HG03045 (cell line): Measurements from ENCODE around the gene PTPN4.
"Not testable (repeated sequence)": the region's sequence is repeated elsewhere in the genome, so short reads cannot be mapped to it uniquely, and the experiment has no call there.

Experiments
- ATAC-seq: cut with Tn5 transposase; IDR thresholded peaks from one replicate; pipeline ENCODE4 v1.9.1; 2021; ENCODE audit warnings: mild to moderate bottlenecking, moderate library complexity; ENCODE audit not compliant: unreplicated experiment

Gene PTPN4

DNA sequence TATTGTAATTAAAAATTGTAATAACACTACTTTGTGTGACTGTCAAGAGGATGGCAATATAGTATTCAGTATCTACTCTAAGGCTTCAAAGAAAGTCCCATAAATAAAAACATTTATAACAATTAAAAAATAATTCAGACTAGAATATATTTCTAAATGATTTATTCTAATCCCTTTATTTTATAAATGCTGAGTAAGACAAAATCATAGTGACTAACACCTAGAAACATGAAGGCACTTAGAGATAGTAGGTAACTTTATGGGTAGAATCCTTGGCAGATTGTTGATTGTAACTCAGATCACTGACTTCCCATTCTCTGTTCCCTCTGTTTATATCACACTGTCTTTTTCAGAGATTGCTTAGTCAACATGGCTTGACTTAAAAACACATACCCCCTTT, 174.6 kb downstream of the PTPN4 start:
- no peak for ATAC-seq

DNA sequence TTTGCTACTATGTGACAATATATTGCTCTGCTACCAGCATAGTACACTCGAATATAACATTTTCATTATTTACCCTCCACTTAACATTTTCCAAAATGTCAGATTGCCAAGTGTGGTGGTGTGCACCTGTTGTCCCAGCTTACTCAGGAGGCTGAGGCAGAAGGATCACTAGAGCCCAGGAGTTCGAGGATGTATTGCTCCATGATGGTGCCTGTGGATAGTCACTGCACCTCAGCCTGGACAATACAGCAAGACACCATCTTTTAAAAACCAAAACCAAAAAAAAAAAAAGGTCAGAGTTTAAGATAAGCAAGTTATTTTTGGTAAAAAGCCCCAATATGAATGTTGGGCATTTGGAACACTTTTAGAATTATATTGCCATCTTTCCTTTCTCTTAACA, 178.0 kb downstream of the PTPN4 start:
- ATAC-seq: no peak

DNA sequence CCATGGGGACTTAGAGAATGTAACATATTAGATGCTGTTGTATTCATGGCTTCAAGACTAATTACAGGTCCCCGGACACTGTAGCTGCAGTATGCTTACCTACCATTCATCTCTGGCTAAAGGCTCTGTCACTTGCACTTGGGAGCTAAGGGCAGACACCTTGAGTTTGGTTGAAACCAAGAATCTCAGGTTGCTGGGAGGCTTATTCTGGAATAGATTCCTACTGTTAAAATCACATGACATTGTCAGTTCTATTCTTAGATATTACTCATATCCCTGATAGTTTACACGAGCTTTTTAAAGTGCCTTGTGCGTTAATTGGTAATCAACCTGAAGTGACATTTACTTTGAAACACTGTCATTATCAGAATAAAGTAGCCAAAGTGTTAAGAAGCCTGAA, 180.2 kb downstream of the PTPN4 start:
- ATAC-seq: no peak

DNA sequence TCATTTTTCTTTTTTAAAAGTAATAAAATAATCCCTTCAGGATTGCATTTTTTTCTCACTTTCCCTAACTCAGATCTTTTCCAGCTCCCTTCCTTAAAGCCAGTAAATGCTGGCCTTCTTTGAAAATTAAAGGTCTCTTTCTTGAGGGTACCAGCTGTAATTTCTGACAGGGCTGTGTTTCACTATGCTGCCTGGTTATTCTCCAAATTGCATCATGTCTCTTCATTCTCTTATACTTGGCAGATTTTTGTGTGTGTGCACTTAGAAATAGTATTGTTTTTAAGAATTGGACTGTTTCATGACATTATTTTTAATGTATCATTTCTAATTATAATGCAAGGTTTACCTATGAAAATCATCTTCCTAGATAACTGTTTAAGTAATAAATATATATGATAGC, 181.1 kb downstream of the PTPN4 start:
- no peak for ATAC-seq

DNA sequence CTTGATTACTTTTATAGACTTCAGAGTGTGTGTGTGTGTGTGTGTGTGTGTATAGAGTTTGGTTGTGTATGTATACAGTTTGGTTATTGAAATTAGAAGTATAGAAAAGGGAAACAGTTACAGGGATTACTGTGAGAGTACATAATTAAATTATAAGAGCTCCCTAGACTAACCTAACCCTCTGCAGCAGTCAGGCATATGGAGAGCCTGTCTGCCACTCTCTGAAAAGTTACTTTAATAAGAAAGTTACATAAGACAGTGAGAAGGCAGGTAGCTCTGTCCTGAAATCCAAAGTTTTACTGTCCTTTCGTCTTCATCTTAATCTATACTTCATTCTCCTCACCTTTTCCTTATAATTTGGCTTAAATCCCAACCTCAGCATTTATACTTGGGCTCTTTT, 181.7 kb downstream of the PTPN4 start:
- ATAC-seq: no peak

DNA sequence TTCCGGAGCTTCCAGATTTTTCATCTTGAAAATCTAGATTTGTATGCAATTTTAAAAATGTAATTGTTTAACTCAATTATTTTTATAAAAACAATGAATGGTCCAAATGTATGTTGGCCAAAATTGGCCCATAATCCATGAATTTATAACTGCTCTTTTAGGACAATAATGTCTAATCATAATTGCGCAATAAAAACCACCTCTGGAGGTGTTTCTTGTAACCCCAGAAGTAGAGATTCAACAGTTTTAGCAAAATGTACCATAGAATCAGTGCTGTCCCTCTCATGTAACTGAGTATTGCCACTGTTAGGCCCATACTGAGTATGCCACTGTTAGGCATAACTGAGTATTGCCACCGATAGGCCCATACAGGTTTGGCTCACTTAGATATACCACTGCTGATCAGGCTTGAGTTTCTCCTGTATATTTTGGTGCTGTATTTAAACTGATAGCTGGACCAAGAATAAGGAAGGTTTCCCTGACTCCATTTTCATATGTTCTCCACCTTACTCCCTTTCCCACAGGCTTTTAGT, 182.3 kb downstream of the PTPN4 start:
- ATAC-seq: no peak

DNA sequence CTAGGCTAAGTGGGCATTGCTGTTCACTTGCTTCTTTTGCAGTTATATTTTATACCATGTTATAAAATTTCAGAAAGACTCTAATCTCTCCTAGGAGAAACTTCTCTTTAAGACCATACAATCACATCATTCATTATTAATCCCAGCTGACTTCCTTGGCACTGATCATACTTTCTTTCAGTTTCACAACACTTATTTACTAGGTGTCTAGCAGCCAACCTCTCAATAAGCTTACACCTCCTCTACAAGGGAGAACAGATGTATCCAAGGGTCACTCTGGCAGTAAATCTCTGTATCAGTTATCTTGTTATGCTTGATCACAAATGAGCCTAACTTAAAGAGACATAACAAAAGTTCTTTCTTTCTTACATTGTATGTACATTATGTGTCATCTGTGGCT, 183.3 kb downstream of the PTPN4 start:
- no peak for ATAC-seq

DNA sequence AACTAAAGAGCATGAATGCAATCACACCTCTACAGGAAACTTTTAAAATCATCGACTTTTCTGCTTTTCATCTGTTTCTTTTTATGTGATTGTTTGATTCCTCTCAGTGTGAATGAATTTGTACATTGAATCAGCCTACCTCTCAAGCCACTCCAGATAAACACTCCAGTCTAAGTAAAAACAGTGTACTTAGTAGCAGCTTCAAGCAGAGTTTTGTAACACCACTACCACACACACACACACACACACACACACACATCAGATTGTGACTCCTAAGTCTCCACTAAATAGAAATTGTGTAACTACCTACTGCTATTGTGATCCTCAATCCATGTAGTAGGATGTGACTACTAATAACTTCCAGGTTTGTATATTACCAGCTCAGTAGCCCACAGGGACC, 187.8 kb downstream of the PTPN4 start:
- no peak for ATAC-seq

DNA sequence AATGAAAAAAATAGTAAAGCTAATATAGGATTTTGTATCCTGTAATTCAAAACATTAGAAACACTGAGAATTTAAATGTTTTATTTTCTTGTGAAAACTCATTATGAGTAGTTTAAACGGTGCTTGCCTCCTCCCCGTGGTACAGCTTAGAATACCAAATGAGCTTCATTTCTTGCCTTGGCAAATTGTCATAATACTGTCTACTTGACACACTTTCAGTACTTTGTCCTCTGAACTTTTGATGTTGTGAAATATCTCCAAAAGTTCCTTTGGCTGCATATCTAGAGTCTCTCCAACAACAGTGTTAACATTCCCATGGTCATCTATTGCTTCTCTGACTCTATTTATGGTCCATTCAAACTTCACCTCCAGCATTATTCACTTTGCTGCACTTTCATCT, 191.2 kb downstream of the PTPN4 start:
- no peak for ATAC-seq

DNA sequence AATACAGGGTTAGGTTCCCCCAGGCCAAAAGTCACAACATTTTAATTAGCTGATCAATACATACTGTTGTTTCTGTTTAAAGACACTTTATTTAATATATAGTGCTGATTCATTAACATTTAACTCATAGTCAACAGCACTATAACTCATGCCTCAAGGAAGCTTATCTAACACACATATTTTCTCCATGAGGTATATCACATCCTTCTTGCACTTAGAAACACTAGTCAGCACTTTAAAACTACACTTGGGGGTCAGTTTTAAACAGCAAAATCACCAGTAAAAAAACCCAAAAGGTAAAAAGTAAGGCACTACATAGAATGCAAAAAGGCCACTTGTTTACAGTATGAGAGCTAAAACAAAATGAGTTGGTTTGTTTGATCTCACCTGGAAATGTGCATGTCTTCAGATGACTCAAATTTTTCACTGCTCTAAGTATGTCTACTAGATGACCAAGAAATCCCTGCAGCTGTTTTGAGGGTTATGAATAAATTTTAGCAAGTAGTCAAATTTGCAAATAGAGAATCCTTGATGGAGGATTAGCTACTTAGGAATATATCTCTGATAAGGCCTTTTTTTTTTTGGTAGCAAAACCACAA, 199.0 kb downstream of the PTPN4 start:
- no peak for ATAC-seq

DNA sequence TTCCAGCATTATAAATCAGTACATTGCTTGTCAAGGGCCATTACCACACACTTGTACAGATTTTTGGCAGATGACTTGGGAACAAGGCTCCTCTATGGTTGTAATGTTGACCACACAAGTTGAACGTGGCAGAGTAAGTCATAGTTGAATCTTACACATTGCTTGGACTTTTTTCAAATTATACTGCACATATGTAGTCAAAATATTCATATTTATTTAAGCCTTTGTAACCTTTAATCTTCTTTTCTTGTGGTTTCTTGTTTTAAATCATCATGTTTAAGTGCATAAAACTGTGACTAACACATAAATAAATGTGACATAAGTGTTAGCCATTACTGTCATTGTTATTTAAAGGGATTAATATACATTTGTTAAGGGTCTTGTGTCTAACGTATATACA, 201.1 kb downstream of the PTPN4 start:
- ATAC-seq: no peak

DNA sequence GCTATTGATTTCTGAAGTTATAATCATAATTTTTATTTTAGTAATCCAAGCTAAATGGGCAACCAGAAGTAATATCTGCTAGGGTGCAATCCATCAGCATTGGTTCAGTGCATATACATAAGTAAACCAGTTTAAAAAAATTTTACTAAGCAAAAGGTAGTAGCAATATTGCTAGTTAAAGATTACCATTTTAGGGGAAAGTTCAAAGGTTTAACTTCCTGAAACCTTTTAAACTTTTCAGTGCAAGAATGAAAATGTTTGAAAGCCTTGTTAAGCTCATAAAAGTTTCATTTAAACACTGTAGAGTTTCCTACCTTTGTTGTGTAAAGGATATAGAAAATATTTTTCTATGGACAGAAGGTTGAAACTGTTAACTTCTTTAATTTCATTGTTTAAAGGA, 222.2 kb downstream of the PTPN4 start:
- no peak for ATAC-seq

DNA sequence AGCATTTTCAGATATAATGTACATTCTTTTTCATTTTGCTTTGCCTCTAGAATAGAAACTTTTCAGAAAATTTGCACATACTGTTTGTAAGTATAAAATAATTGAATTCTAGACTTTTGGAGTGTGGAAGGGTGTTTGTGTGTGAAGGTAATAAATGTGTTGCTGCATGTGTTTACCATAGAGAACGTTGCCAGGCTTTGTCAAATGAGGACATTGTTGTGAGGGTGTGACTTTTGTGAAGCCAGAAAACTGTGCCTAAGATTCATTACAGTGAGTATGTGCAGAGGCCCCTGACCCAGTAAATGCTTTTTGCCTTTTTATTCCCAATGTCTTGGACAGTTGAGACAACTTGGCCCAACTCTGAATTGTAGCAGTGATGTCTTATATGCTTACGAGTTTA, 222.8 kb downstream of the PTPN4 start:
- ATAC-seq: no peak

DNA sequence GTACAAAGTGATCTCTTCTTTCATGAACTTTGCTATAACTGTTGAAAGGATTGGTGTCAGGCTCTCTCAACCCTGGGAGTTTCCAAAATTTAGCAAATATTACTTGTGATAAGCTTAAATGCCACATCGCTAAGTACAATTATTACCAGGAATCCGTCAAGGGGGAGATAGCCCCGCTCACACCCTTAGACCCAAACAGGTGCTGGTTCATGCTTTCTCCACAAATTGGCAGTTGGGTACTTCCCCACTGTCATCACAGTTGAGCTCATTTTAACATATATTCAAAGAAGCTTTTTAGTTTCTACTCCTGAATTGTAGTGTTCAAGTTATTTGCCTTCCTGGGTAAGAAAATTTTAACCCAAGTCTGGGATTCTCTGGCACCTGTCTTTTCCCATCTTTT, 223.4 kb downstream of the PTPN4 start:
- ATAC-seq: no peak

DNA sequence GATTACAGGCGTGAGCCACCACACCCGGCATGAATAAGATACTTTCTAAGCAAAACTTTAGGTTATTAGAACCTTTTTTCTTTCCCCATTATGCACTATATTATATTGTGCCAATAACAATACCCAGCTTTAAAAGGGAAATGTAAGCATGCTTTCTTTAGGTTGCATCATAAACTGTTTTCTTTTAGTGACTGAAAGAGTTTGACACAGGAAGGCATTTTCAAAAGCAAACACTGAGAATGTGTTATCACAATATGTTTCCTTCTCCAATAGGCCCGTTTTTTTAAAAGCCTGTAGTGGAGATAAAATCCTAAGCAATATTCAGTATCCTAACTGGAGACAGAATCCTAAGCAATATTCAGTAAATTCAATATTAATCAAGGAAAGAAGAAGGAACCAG, 236.4 kb downstream of the PTPN4 start:
- ATAC-seq: no peak

DNA sequence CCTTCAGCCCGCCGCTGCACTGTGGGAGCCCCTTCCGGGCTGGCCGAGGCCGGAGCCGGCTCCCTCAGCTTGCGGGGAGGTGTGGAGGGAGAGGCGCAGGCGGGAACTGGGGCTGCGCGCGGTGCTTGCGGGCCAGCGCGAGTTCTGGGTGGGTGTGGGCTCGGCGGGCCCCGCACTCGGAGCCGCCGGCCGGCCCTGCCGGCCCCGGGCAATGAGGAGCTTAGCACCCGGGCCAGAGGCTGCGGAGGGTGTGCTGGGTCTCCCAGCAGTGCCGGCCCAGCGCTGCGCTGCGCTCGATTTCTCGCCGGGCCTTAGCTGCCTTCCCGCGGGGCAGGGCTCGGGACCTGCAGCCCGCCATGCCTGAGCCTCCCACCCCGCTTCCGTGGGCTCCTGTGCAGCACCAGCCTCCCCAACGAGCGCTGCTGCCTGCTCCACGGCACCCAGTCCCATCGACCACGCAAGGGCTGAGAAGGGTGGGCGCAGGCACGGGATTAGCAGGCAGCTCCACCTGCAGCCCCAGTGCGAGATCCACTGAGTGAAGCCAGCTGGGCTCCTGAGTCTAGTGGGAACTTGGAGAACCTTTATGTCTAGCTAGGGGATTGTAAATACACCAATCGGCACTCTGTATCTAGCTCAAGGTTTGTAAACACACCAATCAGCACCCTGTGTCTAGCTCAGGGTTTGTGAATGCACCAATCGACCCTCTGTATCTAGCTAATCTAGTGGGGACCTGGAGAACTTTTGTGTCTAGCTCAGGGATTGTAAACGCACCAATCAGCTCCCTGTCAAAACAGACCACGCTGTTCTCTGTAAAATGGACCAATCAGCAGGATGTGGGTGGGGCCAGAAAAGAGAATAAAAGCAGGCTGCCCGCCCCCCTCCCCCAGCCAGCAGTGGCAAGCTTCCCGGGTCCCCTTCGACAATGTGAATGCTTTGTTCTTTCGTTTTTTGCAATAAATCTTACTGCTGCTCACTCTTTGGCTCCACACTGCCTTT, 237.5 kb downstream of the PTPN4 start:
- not testable (repeated sequence) for ATAC-seq

DNA sequence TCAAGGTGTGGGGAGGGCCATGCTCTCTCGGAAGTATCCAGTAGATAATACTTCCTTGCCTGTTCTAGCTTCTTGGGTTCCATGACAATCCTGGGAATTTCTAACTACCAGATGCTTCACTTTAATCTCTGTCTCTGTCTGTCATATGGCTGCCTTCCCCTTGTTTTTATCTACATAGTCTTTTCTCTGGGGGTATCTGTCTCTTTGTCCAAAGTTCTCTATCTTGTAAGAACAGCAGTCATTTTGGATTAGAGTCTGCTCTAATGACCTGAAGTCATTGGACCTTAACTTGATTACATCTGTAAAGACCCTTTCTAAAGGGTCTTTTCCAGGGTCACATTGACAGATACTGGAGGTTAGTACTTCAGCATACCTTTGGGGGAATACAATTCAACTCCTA, 241.7 kb downstream of the PTPN4 start:
- no peak for ATAC-seq

DNA sequence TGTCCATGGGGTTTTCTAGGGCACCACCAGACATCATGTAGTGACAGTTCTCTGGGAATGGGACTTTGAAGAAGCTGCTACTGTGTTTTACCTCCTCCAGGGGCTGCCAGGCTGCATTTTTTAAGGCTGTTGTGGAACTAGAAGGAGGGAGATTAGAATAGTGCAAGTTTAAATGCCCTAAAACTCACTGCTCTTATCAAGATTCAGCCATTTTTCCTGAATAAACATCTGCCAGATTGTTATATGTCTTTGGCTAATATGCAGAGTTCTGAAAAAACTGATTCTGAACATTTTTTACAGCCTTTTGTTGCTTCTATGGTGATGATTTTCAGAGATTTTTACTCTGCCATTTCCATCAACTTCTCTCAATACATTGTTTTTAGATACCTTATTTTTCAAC, 244.5 kb downstream of the PTPN4 start:
- no peak for ATAC-seq

DNA sequence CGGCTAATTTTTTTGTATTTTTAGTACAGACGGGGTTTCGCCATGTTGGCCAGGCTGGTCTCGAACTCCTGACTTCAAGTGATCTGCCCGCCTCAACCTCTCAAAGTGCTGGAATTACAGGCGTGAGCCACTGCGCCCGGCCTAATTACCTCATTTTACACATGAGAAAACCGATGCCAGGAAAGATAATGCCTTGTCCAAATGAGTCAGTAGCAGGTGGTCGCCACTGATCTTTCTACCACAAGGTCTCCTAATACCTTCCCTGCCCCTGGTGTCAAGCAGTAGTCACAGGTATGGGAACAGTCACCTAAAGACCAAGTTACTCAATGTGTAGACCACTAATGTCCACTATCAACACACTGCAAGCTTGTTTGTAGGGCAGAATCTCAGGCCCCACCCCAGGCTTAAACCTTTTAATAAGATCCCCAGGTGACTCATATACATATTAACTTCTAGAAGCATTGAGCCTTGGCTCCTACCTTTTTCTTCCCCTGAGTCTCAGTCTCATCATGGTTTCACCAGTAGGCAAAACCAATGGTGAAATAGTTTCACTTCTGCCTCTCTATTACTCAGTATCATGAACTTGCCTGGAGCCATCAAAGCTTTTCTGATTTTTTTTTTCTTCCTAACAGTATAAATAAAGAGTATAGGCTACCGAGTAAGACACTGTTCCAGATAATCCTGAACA, 246.3 kb downstream of the PTPN4 start:
- peak; percentile 74 for ATAC-seq

DNA sequence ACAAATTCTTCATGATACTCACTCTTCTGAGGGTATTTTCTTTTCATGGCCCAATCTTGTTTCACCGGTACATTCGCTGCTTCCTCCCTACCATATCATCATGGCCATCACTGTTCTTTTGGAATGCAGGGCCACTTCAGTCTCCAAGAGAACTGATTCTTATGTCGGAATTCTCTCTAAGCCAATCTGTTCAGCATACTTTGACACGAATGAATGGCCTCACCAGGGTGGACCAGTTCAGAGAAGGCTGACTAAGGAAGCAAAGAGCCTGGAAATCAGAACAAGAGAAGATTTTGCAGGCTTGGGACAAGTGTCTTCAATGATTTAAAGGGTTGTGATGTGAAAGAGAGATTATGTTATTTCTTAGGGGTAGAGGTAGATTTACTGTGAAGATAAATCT, 248.1 kb downstream of the PTPN4 start:
- no peak for ATAC-seq

DNA sequence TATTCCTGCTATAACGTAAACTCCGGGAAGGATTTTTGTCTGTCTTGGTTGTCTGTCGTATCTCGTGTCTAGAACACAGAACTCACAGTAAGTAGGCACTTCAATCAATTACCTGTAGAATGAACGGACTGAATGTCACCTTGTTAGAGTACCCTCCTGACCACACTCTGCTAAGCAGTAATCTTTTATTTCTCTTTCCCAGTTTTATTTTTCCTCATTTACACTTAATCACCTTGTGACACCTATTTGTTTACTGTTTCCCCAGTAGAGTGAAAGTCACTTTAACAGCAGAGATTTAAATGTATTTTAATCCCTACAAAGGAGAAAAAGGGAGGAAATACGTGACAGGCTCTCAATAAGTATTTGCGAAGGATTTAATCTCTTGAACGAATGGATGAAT, 252.6 kb downstream of the PTPN4 start:
- no peak for ATAC-seq
